HG03342 (cell line): ENCODE results near the gene PPP2R5C.

ENCODE experiments used
- ATAC-seq: cut with Tn5 transposase; IDR thresholded peaks from one replicate; pipeline ENCODE4 v1.9.1; 2021; ENCODE audit warnings: mild to moderate bottlenecking, moderate library complexity; ENCODE audit not compliant: unreplicated experiment

Gene PPP2R5C

GRCh38 chr14:101909371-101910096 is 148.0 kb downstream of the PPP2R5C start:
- ATAC-seq: no peak

- ATAC-seq: no peak
Observed at GRCh38 chr14:101912841-101913240, 151.3 kb downstream of the PPP2R5C start.

- ATAC-seq: no peak
Observed at GRCh38 chr14:101914083-101914482, 152.6 kb downstream of the PPP2R5C start.

GRCh38 chr14:101915871-101916815 is 154.6 kb downstream of the PPP2R5C start:
- ATAC-seq: no peak

- ATAC-seq: no peak
Observed at GRCh38 chr14:101916816-101917412, 155.4 kb downstream of the PPP2R5C start.

- no peak for ATAC-seq
Observed at GRCh38 chr14:101917413-101918017, 156.0 kb downstream of the PPP2R5C start.

GRCh38 chr14:101918065-101918989 is 156.8 kb downstream of the PPP2R5C start:
- ATAC-seq: no peak

- ATAC-seq: no peak
Observed at GRCh38 chr14:101920271-101920670, 158.8 kb downstream of the PPP2R5C start.

- no peak for ATAC-seq
Observed at GRCh38 chr14:101922866-101923265, 161.4 kb downstream of the PPP2R5C start.

- ATAC-seq: no peak
Observed at GRCh38 chr14:101925152-101925551, 163.6 kb downstream of the PPP2R5C start.

- ATAC-seq: no peak
Observed at GRCh38 chr14:101926085-101926484, 164.6 kb downstream of the PPP2R5C start.

- no peak for ATAC-seq
Observed at GRCh38 chr14:101926620-101927019, 165.1 kb downstream of the PPP2R5C start.

- no peak for ATAC-seq
Observed at GRCh38 chr14:101927859-101928258, 166.3 kb downstream of the PPP2R5C start.

- no peak for ATAC-seq
Observed at GRCh38 chr14:101928415-101928841, 166.9 kb downstream of the PPP2R5C start.

- ATAC-seq: no peak
Observed at GRCh38 chr14:101929096-101929495, 167.6 kb downstream of the PPP2R5C start.

GRCh38 chr14:101929946-101930345 is 168.4 kb downstream of the PPP2R5C start:
- ATAC-seq: no peak

- ATAC-seq: no peak
Observed at GRCh38 chr14:101932673-101933072, 171.2 kb downstream of the PPP2R5C start.

GRCh38 chr14:101933209-101933608 is 171.7 kb downstream of the PPP2R5C start:
- ATAC-seq: no peak

- no peak for ATAC-seq
Observed at GRCh38 chr14:101934601-101935150, 173.2 kb downstream of the PPP2R5C start.
